ENCODE data around the gene SAP30L. TPM values are rescaled to one million over a fixed set of nuclear protein-coding genes. Genes with fewer than 3 reads are reported as not detected.

SAP30L gene
- total RNA-seq, 2 donors from 2014 or later: 27.7 to 40.3 TPM

DNA sequence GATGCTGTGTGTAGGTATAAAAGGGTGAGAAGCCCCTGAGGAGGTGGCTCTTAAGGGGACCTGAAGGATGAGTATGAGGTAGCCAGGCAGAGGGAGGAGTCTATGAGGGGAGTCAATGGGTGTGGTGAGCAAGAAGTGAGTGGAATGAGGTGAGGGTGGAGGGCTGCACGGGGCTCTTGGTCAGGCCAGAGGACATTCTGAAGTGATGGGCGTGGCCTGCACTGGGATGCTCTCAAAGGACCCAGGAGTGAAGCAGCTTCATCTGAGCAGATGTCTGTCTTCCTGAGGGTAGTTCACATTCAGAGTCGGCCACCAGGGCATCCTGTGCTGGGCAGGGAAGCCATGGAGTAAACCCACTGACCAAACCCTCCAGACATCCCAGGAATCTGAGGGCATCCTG, 45.1 kb upstream of the SAP30L start:
- no peak for DNase-seq
- no peaks in the 10 kb centered on the region for H3K27me3 ChIP-seq (ENCODE audit: control insufficient read depth, insufficient read depth, low read length, poor library complexity, severe bottlenecking)
- H3K9me3 Mint-ChIP-seq: no peaks in the 10 kb centered on the region
- TF ChIP-seq, protein P1, sequence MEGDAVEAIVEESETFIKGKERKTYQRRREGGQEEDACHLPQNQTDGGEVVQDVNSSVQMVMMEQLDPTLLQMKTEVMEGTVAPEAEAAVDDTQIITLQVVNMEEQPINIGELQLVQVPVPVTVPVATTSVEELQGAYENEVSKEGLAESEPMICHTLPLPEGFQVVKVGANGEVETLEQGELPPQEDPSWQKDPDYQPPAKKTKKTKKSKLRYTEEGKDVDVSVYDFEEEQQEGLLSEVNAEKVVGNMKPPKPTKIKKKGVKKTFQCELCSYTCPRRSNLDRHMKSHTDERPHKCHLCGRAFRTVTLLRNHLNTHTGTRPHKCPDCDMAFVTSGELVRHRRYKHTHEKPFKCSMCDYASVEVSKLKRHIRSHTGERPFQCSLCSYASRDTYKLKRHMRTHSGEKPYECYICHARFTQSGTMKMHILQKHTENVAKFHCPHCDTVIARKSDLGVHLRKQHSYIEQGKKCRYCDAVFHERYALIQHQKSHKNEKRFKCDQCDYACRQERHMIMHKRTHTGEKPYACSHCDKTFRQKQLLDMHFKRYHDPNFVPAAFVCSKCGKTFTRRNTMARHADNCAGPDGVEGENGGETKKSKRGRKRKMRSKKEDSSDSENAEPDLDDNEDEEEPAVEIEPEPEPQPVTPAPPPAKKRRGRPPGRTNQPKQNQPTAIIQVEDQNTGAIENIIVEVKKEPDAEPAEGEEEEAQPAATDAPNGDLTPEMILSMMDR (conservative IDR thresholded peaks at IDR 0.05): no peak
- H3K9me3 ChIP-seq (ENCODE audit: control insufficient read depth, low read length): no peaks in the 10 kb centered on the region
- no peaks in the 10 kb centered on the region for H3K36me3 Mint-ChIP-seq (ENCODE audit: low read depth)
- peaks cover 15% of the 10 kb centered on the region for H3K4me1 Mint-ChIP-seq
- peaks cover 43% of the 10 kb centered on the region for H3K27me3 Mint-ChIP-seq (ENCODE audit: insufficient read depth)
- no peak overlapping the region for H3K4me3 Mint-ChIP-seq
- no peak overlapping the region for H3K27ac Mint-ChIP-seq
- H3K27ac ChIP-seq (ENCODE audit: low read depth, low read length): no peak overlapping the region
- no peak overlapping the region for H3K4me3 ChIP-seq (ENCODE audit: low read length)
- H3K9ac ChIP-seq (ENCODE audit: extremely low read depth, low read length, poor library complexity, severe bottlenecking): no peak overlapping the region
- peaks cover 17% of the 10 kb centered on the region for H3K36me3 ChIP-seq (ENCODE audit: control insufficient read depth, insufficient read depth, low read length)
- WGBS, 2 experiments (ENCODE audit: insufficient coverage in 1 of 2, insufficient read length in 1 of 2): 89 to 90% methylated on average over 2 to 3 of the region's 3 CpGs
- H3K4me1 ChIP-seq (ENCODE audit: control insufficient read depth, insufficient read depth, low read length): peaks cover 3% of the 10 kb centered on the region

DNA sequence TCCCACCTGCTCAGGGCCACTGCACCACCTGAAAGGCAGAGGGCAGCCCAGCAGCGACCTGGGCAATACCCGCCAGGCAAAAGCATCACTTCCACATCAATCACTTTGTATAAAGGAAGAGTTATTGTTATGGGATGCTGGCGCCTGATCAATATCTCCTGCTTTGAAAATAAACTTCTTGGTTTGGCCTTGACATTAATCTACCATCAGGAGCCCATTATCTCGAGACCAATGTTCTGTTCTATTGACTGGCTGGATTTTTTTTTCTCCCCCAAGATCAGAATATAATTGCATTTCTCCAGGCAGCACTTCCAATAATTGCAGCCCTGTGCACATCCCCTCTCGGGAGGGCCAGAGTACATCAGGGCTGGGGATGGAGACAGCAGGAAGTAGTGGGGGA, 44.4 kb upstream of the SAP30L start:
- Histone ChIP-seq H3K27me3 (ENCODE audit: control insufficient read depth, insufficient read depth, low read length, poor library complexity, severe bottlenecking) (no peaks in the 10 kb centered on the region), H3K36me3 (ENCODE audit: control insufficient read depth, insufficient read depth, low read length) (peaks cover 17% of the 10 kb centered on the region), H3K27ac (ENCODE audit: low read depth, low read length) (no peak overlapping the region), H3K4me3 (ENCODE audit: low read length) (no peak overlapping the region), H3K9me3 (ENCODE audit: control insufficient read depth, low read length) (no peaks in the 10 kb centered on the region), H3K4me1 (ENCODE audit: control insufficient read depth, insufficient read depth, low read length) (peaks cover 3% of the 10 kb centered on the region), H3K9ac (ENCODE audit: extremely low read depth, low read length, poor library complexity, severe bottlenecking) (no peak overlapping the region)
- Mint-ChIP-seq H3K4me1 (peaks cover 17% of the 10 kb centered on the region), H3K27me3 (ENCODE audit: insufficient read depth) (peaks cover 46% of the 10 kb centered on the region), H3K9me3 (no peaks in the 10 kb centered on the region), H3K36me3 (ENCODE audit: low read depth) (no peaks in the 10 kb centered on the region), H3K4me3 (no peak overlapping the region), H3K27ac (no peak overlapping the region)
- DNase-seq: no peak
- TF ChIP-seq, protein P1 (conservative IDR thresholded peaks at IDR 0.05): no peak
- WGBS, 2 experiments (ENCODE audit: insufficient coverage in 1 of 2, insufficient read length in 1 of 2): 86 to 97% methylated on average over 3 to 5 of the region's 5 CpGs

DNA sequence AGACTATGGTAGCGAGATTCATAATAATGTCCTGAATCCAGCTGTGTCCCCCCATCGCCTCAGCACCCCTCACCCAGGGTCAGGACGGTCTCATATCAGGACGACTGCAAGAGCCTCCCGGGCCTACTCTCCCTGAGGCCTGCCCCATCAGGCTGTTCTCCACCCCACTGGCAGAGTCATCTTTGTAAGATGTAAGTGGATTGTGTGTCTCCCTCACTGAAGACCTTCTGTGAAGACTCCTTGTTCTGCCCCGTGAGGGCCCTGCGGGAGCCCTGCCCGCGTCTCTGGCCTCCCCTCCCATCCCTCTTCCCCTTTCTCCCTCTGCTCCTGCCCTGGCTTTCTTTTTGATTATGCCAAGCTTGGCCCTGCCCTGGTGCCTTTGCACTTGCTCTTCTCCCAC, 43.9 kb upstream of the SAP30L start:
- H3K27me3 ChIP-seq (ENCODE audit: control insufficient read depth, insufficient read depth, low read length, poor library complexity, severe bottlenecking): no peaks in the 10 kb centered on the region
- no peak overlapping the region for H3K9ac ChIP-seq (ENCODE audit: extremely low read depth, low read length, poor library complexity, severe bottlenecking)
- H3K36me3 ChIP-seq (ENCODE audit: control insufficient read depth, insufficient read depth, low read length): peaks cover 20% of the 10 kb centered on the region
- Mint-ChIP-seq H3K4me3 (no peak overlapping the region), H3K4me1 (peaks cover 17% of the 10 kb centered on the region), H3K27ac (no peak overlapping the region), H3K27me3 (ENCODE audit: insufficient read depth) (peaks cover 52% of the 10 kb centered on the region), H3K36me3 (ENCODE audit: low read depth) (no peaks in the 10 kb centered on the region), H3K9me3 (no peaks in the 10 kb centered on the region)
- peaks cover 5% of the 10 kb centered on the region for H3K4me1 ChIP-seq (ENCODE audit: control insufficient read depth, insufficient read depth, low read length)
- no peak overlapping the region for H3K4me3 ChIP-seq (ENCODE audit: low read length)
- no peak for DNase-seq
- WGBS, 2 experiments (ENCODE audit: insufficient coverage in 1 of 2, insufficient read length in 1 of 2): 97% methylated on average over 6 to 9 of the region's 9 CpGs
- H3K9me3 ChIP-seq (ENCODE audit: control insufficient read depth, low read length): no peaks in the 10 kb centered on the region
- TF ChIP-seq, protein P1 (conservative IDR thresholded peaks at IDR 0.05): no peak
- H3K27ac ChIP-seq (ENCODE audit: low read depth, low read length): no peak overlapping the region
